Pancreas (tissue), 10 donors: ENCODE data around the gene MISP. TPM values are rescaled to one million over a fixed set of nuclear protein-coding genes. Genes with fewer than 3 reads are reported as not detected.
A peak's percentile ranks its signal among the peaks of the same experiment; 100 is the strongest.
"Not testable (repeated sequence)": the region's sequence is repeated elsewhere in the genome, so short reads cannot be mapped to it uniquely, and the experiment has no call there.

ENCODE experiments used
- ATAC-seq, 4 donors: fragments of 200-7000 bp; cut with Tn5 transposase; one replicate each; pipeline versions ENCODE4 v1.8.0 to v1.9.1; 2020; ENCODE audit warnings: mild to moderate bottlenecking in 4 of 4, moderate library complexity in 4 of 4
- DNase-seq, 6 donors: peaks; one replicate each; pipeline ENCODE4 v3.0.0-alpha.2; 2020
- FAIRE-seq: peaks from 2 replicates; lab custom pipeline; 2012; peaks lifted over from hg19 to GRCh38; lab: Jason Lieb, UNC
- H3K27ac ChIP-seq, 4 donors: fragments of 200-600 bp; sonication (generic); 1 replicate in 3 of 4; 2 replicates in 1 of 4; pipeline versions ENCODE4 v1.5.0 to v1.8.0; 2020
- H3K27me3 ChIP-seq, 4 donors: fragments of 200-600 bp; one replicate each; pipeline ENCODE4 v1.8.0; 2021
- H3K36me3 ChIP-seq, 3 donors: fragments of 200-600 bp; sonication (generic) in 1 of 3; one replicate each; pipeline versions ENCODE4 v1.5.0 to v1.8.0; 2020 to 2021
- H3K4me1 ChIP-seq, 3 donors: fragments of 200-600 bp; one replicate each; pipeline ENCODE4 v1.8.0; 2021
- H3K4me3 ChIP-seq, 4 donors: fragments of 200-600 bp; sonication (generic) in 2 of 4; one replicate each; pipeline versions ENCODE4 v1.5.0 to v1.8.0; 2020 to 2021
- H3K9me3 ChIP-seq, 4 donors: fragments of 200-600 bp; one replicate each; pipeline ENCODE4 v1.8.0; 2021
- CTCF ChIP-seq, 4 donors: fragments of 200-600 bp; sonication (generic) in 3 of 4; IDR thresholded peaks; one replicate each; pipeline versions ENCODE4 v1.5.0 to v1.8.0; 2021; ENCODE audit warnings: antibody characterized with exemption in 4 of 4
- WGBS, 2 donors: extraction: QIAGEN DNeasy Blood & Tissue Kit; methylation state at CpG; one replicate each; pipeline ENCODE4 v1.1.7; 2013; 5-methylcytosine and 5-hydroxymethylcytosine counted together
- intact Hi-C, 3 donors: fragments of 100-400 bp; cut with DNase I; formaldehyde crosslinking; loops; one replicate each; pipeline versions ENCODE4 v1.11.1 to v1.14.2; 2022
- polyA plus RNA-seq, 2 donors: library from polyadenylated mRNA; stranded (reverse); fragments of 200-250 nt; gene quantifications; one replicate each; pipeline ENCODE4 v1.2.3, GENCODE V29; 2013
- total RNA-seq, 6 donors: library from RNA; stranded (reverse); fragmentation: NEBNext Ultra II Directional in 4 of 6; extraction: Animal tissue kit (Norgen Biotek cat#: 25700) in 4 of 6; gene quantifications; one replicate each; pipeline versions ENCODE4 v1.2.1 to v1.2.4, GENCODE V29; 2021 to 2023
- donor health status: healthy with polysubstance abuse.
- donor health status: DM: no; HTN: no; CAD: no; lungs with moderate emphysema.
- donor health status: DM: no; HTN: no; CAD: no.
- donor health status: control.
- donor health status: control.
- donor health status: Bipolar disorder and iron deficiency.
- donor health status: DM: yes; HTN: yes; CAD: no.
- donor health status: DM: no; HTN: no; CAD: no.
- donor health status: DM: no; HTN: no; CAD: no.
- donor health status: DM: yes; HTN: yes; CAD: no.

Gene MISP
- total and polyA plus RNA-seq, 8 donors: 0.63 to 7.5 (median 1.3) TPM

- Histone ChIP-seq H3K4me3 (no peak overlapping the region), H3K27ac (no peak overlapping the region), H3K9me3 (no peaks in the 10 kb centered on the region), H3K27me3 (no peaks in the 10 kb centered on the region), H3K4me1 (no peaks in the 10 kb centered on the region), H3K36me3 (no peaks in the 10 kb centered on the region)
- DNase-seq (peak in 1 of 6 donors; percentile 20), ATAC-seq (peak in 1 of 4 donors; percentile 29), FAIRE-seq (no peak)
- intact Hi-C loops: no loop called here
- TF ChIP-seq CTCF (IDR thresholded peaks at IDR 0.05): no peak
- WGBS, 2 donors: 59 to 74% methylated on average over 16 to 18 of the region's 19 CpGs
These were observed 9.3 kb upstream of the MISP start for GRCh38 chr19:741506-742131.

GRCh38 chr19:742540-743075, 8.3 kb upstream of the MISP start:
- ATAC-seq (no peak), DNase-seq (peak in 1 of 6 donors; percentile 7), FAIRE-seq (no peak)
- Histone ChIP-seq H3K27me3 (no peaks in the 10 kb centered on the region), H3K36me3 (no peaks in the 10 kb centered on the region), H3K9me3 (no peaks in the 10 kb centered on the region), H3K4me1 (no peaks in the 10 kb centered on the region), H3K4me3 (no peak overlapping the region), H3K27ac (no peak overlapping the region)
- intact Hi-C loops: no loop called here
- WGBS, 2 donors: 85 to 90% methylated on average over 24 of the region's 24 CpGs
- TF ChIP-seq CTCF (IDR thresholded peaks at IDR 0.05): no peak

- intact Hi-C loops: no loop called here
- H3K4me1 ChIP-seq: no peaks in the 10 kb centered on the region
- FAIRE-seq: no peak
- peak in 2 of 4 donors; percentile 29 to 44 for ATAC-seq
- H3K27me3 ChIP-seq: no peaks in the 10 kb centered on the region
- H3K9me3 ChIP-seq: no peaks in the 10 kb centered on the region
- H3K36me3 ChIP-seq: no peaks in the 10 kb centered on the region
- no peak for TF ChIP-seq CTCF (IDR thresholded peaks at IDR 0.05)
- no peak overlapping the region for H3K27ac ChIP-seq
- no peak overlapping the region for H3K4me3 ChIP-seq
- DNase-seq: peak in 2 of 6 donors; percentile 27 to 42
- WGBS, 2 donors: 53 to 54% methylated on average over 13 of the region's 13 CpGs
These were observed 7.7 kb upstream of the MISP start for GRCh38 chr19:743168-743687.

- H3K4me3 ChIP-seq, intact Hi-C loops, FAIRE-seq, H3K27me3 ChIP-seq, H3K4me1 ChIP-seq, DNase-seq, H3K9me3 ChIP-seq, H3K27ac ChIP-seq, H3K36me3 ChIP-seq: not testable (repeated sequence)
- 39 to 40% methylated on average over 7 of the region's 7 CpGs for WGBS, 2 donors
- peak in 1 of 4 donors; percentile 30 for ATAC-seq
These were observed 5.8 kb upstream of the MISP start for GRCh38 chr19:745138-745537.

GRCh38 chr19:746208-746819, 4.6 kb upstream of the MISP start:
- no peak for DNase-seq
- Histone ChIP-seq H3K36me3 (no peaks in the 10 kb centered on the region), H3K27me3 (no peaks in the 10 kb centered on the region), H3K27ac (no peak overlapping the region), H3K4me3 (no peak overlapping the region), H3K9me3 (no peaks in the 10 kb centered on the region), H3K4me1 (no peaks in the 10 kb centered on the region)
- TF ChIP-seq CTCF (IDR thresholded peaks at IDR 0.05): no peak
- WGBS, 2 donors: 88 to 96% methylated on average over 43 of the region's 43 CpGs
- ATAC-seq: no peak
- no peak for FAIRE-seq
- intact Hi-C loops: no loop called here
